HG03460 (cell line): Measurements from ENCODE around the gene KIAA0825.
"Not testable (repeated sequence)": the region's sequence is repeated elsewhere in the genome, so short reads cannot be mapped to it uniquely, and the experiment has no call there.

Experiments used
- ATAC-seq: cut with Tn5 transposase; IDR thresholded peaks from one replicate; pipeline ENCODE4 v1.9.1; 2021; ENCODE audit not compliant: unreplicated experiment

KIAA0825 gene

DNA sequence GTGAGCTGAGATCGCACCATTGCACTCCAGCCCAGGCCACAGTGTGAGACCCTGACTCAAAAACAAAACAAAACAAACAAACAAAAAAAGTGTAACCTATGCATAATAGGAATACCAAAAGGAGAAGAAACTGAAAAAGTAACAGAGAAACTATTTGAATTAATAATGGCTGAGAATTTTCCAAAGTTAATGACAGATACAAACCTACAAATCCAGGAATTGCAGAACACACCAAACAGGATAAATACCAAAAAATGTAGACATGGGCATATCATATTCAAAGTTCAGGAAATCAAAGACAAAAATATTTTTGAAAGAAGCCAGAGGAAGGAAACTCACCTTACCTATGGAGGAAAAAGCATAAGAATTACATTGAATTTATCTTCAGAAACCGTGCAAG is 493.3 kb downstream of the KIAA0825 start:
- no peak for ATAC-seq

DNA sequence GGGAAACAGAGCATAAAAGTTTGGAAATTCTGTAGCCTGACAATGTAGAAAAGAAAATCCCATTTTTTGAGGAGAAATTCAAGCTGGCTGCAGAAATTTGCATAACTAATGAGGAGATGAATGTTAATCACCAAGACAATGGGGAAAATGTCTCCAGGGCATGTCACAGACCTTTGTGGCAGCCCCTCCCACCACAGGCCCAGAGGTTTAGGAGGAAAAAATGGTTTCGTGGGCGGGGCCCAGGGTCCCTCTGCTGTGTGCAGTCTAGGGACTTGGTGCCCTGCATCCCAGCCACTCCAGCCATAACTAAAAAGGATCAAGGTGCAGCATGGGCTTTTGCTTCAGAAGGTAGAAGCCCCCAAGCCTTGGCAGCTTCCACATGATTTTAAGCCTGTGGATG is 502.1 kb downstream of the KIAA0825 start:
- not testable (repeated sequence) for ATAC-seq

DNA sequence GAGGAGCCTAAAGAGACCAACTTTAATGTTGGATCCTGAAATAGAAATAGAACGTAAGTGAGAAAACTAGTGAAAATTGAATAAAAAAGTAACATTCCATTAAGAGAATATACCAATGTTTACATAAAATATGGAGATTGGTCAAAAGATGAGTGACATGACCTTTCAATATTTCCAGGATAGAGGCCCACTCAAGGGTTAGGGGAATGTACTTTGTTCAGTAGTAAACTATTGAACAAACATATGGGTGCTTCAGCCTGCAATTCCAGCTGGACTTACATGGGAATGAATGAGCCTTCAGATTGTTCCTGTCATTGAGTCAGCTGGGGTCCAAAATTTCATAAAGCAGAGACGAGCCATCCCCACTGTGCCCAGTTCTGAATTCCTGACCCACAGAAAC is 505.3 kb downstream of the KIAA0825 start:
- no peak for ATAC-seq

DNA sequence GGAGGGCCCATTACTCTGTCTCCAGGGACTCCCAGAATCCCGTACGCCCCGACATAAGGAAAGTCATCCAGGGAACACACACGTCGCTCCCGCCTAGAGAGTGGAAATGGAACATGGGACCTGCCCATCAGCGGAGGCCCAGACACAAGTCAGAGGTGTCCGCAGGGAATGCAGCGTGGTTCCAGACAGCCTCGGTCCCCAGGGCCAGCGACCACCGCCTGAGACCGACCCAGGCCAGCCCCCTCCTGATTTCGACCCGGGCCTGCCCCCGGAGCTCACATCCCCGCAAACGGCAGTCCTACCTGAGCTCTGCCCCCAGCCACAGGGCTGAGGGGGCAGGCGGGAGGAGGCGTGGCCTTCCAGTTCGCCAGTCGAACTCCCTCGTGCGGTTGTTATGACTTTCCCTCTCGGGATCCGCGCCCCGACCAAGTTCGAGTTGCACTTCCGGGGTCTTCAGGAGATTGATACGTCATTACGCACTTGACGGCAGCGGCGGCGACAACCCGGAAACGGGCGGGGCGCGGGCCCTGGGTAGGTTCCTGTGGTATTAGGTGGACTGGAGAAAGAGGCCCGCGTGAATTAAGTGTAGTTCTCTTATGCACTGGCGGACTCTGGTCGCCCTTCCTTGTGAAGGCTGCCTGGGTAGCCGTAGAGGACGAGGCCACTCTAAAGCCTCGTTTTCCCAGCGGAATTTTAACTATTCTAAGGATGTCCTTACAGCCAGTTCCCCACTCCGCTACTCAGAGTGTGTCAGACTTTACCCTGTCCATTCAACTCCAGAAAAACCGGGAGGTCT is 507.0 kb downstream of the KIAA0825 start:
- peak; percentile 100 for ATAC-seq

DNA sequence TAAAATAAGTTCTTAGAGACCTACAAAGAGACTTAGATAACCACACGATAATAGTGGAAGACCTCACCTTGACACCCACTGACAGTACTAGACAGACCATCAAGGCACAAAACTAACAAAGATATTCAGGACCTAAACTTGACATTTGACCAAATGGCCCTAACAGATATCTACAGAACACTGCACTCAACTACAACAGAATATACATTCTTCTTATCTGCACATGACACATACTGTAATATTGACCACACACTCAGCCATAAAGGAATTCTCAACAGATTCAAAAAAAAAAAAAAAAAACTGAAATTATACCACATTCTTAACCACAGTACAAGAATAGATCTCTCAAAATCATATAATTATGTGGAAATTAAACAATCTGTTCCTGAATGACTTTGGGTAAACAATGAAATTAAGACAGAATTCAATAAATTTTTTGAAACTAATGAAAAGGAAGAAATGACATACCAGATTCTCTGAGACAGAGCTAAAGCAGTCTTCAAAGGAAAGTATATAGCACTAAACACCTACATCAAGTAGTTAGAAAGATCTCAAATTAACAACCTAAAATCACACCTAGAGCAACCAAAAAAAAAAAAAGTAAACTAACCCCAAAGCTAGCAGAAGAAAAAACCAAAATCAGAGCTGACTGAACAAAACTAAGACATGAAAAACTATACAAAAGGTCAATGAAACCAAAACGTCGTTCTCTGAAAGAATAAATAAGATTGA is 514.7 kb downstream of the KIAA0825 start:
- ATAC-seq: no peak
